NCI-H1048 (cell line): ENCODE results near the gene TAF7.
"Not testable (repeated sequence)": the region's sequence is repeated elsewhere in the genome, so short reads cannot be mapped to it uniquely, and the experiment has no call there.

Experiments
- DNase-seq: peaks from one replicate; lab custom pipeline; 2025; lab: John Stamatoyannopoulos, UW

TAF7 gene, protein sequence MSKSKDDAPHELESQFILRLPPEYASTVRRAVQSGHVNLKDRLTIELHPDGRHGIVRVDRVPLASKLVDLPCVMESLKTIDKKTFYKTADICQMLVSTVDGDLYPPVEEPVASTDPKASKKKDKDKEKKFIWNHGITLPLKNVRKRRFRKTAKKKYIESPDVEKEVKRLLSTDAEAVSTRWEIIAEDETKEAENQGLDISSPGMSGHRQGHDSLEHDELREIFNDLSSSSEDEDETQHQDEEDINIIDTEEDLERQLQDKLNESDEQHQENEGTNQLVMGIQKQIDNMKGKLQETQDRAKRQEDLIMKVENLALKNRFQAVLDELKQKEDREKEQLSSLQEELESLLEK

DNA sequence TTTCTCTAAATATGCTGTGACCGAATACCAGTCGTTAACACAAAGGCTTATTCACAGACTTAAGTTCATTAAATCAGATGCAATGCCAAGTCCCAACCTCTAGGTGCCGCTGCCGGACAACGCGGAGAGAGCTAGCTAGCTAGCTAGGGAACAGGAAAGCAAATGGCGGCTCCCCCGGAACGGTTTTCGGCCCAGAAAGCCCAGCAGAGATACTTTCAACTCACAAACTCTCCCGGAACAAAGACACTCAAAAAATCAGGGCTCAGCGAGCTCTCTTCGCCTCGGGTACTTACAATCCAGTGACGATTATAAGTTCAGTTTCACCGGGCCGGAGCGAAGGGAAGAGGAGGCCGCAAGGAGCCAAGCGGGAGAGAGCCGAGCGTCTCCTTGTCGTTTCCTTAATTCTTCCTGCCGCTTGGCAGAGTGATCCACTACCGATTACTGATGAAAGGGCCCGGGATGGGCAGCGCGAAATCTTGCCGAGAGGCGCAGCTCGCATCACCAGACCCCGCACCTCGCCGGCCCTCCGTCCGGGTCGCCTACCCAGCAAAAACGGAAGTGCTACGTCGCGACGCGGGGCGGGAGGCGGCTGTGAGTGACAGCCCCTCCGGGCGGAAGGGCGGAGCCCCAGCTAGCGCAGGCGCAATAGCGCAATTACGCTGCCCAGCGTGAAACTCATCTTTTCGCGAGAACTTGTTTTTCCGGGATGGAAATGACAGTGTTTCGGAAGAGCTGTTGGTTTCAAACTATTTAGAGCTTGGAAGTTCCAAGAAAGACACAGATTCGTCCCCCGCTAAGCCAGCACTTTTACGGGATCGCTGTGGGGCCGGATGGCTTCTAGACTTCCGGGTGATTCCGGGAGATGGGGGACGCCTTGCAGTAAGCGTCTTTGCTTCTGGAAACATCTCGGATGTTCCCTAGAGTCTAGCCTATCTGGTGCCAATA is at the start of gene TAF7:
TSS of gene TAF7 (minus strand) at position 560 of the 945 bp plus-strand sequence. CDS start 740 bp downstream, outside the sequence.
- DNase-seq: peak; percentile 92

DNA sequence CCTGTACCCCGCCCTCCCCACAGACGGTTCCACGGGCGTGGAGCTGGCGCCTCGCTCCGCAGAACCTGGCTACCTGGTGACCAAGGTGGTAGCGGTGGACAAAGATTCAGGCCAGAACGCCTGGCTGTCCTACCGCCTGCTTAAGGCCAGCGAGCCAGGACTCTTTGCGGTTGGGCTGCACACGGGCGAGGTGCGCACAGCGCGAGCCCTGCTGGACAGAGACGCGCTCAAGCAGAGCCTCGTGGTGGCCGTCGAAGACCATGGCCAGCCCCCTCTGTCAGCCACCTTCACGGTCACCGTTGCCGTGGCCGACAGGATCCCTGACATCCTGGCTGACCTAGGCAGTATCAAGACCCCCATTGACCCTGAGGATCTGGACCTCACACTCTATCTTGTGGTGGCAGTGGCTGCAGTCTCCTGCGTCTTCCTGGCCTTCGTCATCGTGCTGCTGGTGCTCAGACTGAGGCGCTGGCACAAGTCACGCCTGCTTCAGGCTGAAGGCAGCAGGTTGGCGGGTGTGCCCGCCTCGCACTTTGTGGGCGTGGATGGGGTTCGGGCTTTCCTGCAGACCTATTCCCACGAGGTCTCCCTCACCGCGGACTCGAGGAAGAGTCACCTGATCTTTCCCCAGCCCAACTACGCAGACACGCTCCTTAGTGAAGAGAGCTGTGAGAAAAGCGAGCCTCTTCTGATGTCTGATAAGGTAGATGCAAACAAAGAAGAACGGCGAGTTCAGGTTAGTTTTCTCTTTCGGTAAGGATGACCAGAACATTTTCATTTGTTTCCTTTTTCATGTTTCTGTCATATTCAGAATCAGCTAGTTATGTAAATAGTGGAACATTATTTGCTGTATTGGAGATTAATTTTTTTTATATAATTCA is 45.7 kb upstream of the TAF7 start:
- DNase-seq: no peak

DNA sequence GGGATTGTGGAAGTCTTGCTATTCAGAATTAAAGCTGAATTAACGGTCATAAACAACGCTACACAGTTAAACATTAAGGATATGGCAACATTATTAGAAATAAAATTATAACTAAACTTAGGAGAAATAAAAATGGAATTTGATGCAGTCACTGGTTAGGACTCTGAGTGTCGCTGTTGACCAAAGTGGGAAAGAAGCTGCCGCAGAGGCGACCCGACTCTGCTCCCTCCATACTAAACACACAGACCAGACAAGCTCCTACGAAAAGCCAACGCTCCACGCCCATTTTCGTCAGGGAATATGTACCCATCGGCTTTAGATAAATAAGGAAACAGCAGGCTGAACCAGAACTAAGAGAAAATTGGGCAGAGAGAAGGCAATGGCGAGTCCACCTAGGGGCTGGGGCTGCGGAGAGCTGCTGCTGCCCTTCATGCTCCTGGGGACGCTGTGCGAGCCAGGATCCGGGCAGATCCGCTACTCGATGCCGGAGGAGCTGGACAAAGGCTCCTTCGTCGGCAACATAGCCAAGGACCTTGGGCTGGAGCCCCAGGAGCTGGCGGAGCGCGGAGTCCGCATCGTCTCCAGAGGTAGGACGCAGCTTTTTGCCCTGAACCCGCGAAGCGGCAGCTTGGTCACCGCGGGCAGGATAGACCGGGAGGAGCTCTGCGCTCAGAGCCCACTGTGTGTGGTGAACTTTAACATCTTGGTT is 43.5 kb upstream of the TAF7 start, which contains the start of gene PCDHGA5:
TSS of gene PCDHGA5 (plus strand) at position 211 of the 709 bp plus-strand sequence. CDS start at position 380, 169 bp downstream.
- no peak for DNase-seq

DNA sequence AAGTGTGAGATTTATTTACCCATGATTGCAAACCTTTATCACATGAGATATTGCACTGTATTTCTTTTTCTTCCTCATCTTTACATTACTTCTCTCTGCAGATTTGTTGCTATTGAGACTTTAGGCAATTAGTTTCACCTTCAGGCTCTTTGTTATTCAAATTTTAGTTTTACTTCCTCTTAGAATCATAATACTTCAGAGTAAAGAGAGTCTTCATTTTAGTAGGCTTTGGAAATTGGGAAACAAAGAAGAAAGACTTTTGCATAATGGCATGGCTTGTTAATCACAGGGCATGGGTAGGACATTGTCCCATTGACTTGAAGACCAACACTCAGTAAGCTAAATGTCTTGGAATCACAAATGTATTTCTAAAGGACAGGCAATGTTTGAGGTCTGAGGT is 42.1 kb upstream of the TAF7 start:
- no peak for DNase-seq

DNA sequence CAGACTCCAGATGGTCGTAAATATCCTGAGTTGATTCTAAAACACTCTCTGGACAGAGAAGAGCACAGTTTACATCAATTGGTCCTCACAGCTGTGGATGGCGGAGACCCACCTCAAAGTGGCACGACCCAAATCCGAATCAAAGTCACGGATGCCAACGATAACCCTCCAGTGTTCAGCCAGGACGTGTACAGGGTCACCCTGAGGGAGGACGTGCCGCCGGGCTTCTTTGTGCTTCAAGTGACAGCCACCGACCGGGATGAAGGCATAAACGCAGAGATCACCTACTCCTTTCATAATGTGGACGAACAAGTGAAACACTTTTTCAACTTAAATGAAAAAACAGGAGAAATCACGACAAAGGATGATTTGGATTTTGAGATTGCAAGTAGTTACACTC is 40.1 kb upstream of the TAF7 start:
- no peak for DNase-seq

DNA sequence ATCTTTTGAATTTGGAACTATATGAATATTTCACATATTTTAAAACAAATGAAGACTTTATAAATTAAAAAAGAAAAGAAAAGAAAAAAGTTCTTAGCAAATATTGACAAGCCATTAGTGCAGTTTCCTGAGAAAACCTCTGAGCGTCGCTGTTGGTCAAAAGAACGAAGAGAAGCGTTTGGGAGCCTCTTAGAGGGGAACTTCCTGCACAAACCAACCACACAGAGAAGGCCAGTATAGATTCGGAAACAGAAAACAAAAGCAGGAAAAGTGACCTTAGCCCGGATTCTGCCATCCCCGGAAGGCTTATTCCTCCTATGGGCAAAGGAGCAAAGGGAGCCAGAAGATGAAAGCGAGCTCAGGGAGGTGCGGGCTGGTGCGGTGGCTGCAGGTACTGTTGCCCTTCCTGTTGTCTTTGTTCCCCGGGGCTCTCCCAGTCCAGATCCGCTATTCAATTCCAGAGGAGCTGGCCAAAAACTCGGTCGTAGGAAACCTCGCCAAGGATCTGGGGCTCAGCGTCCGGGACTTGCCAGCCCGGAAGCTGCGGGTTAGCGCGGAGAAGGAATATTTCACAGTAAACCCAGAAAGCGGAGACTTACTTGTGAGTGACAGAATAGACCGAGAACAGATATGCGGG is 39.3 kb upstream of the TAF7 start, which contains the start of gene PCDHGB2:
TSS of gene PCDHGB2 (plus strand) at position 205 of the 637 bp plus-strand sequence. CDS start at position 347, 142 bp downstream.
- DNase-seq: no peak

DNA sequence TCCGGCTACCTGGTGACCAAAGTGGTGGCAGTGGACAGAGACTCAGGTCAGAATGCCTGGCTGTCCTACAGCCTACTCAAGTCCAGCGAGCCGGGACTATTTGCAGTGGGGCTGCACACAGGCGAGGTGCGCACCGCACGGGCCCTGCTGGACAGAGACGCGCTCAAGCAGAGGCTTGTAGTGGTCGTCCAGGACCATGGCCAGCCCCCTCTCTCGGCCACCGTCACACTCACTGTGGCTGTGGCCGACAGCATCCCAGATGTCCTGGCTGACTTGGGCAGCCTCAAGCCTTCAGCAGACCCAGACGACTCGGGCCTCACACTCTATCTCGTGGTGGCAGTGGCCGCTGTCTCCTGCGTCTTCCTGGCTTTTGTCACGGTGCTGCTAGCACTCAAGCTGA is 36.4 kb upstream of the TAF7 start:
- DNase-seq: no peak

DNA sequence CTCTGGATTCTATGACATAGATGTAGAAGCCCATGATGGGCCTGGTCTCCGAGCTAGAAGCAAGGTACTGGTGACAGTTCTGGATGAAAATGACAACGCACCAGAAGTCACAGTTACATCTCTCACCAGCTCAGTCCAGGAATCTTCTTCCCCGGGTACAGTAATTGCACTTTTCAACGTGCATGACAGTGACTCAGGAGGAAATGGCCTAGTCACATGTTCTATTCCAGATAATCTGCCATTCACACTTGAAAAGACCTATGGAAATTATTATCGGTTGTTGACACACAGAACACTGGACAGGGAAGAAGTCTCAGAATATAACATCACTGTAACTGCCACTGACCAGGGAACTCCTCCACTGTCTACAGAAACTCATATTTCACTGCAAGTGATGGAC is 35.5 kb upstream of the TAF7 start:
- no peak for DNase-seq

DNA sequence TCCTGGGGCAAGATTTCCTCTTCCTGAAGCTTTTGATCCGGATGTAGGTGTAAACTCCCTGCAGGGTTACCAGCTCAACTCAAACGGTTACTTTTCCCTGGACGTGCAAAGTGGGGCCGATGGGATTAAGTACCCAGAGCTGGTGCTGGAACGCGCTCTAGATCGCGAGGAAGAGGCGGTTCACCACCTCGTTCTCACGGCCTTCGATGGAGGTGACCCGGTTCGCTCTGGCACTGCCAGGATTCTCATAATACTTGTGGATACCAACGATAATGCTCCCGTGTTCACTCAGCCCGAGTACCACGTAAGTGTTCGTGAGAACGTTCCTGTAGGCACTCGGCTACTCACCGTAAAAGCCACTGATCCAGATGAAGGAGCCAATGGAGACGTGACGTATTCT is 35.1 kb upstream of the TAF7 start:
- DNase-seq: no peak

DNA sequence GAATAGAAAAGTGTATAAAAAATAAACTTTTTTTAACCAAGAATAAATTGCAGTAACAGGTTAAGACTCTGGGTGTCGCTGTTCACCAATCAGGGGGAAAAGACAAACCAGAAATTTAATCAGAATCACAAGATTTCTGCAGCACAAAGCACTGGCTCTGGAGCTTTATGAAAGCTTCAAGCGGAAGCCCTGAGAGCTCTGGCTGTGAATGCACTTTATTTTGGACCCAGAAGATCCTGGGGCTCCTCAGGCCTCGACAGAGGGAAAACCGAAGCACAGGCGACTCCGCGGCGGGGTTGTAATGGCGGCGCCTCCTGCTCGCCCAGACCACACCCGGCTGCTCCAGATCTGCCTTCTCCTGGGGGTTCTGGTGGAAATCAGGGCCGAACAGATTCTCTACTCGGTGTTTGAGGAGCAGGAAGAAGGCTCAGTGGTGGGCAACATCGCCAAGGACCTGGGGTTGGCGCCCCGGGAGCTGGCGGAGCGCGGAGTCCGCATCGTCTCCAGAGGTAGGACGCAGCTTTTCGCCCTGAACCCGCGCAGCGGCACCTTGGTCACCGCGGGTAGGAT is 34.4 kb upstream of the TAF7 start, which contains the start of gene PCDHGA4:
TSS of gene PCDHGA4 (plus strand) at position 122 of the 570 bp plus-strand sequence. CDS start at position 209, 87 bp downstream.
- no peak for DNase-seq

DNA sequence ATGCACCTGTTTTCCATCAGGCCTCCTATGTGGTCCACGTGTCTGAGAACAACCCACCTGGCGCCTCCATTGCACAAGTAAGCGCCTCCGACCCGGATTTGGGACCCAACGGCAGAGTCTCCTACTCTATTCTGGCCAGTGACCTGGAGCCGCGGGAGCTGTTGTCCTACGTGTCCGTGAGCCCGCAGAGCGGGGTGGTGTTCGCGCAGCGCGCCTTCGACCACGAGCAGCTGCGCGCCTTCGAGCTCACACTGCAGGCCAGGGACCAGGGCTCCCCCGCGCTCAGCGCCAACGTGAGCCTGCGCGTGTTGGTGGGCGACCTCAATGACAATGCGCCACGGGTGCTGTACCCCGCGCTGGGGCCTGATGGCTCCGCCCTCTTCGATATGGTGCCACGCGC is 31.0 kb upstream of the TAF7 start:
- no peak for DNase-seq

DNA sequence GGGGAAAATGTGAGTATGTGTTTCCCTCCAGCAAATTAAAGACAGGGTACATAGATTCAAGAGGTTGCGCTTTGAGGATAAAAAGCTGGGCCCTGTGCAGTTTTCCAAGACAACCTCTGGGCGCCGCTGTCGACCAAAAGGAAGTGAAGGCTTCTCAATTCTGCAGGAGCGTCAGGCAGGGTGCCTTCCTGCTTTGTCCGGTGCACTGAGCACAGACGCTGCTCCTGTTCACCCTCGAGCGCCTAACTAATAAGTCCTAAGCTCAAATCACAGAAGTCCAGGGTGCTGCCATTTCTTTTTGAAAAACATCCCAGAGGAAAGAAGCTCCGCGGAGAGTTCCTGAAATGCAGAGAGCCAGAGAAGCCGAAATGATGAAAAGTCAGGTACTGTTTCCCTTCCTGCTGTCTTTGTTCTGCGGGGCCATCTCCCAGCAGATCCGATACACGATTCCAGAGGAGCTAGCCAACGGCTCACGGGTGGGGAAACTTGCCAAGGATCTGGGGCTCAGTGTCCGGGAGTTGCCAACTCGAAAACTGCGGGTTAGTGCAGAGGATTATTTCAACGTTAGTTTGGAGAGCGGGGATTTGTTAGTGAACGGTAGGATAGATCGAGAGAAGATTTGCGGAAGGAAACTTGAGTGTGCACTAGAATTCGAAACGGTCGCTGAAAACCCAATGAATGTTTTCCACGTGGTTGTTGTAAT is 29.5 kb upstream of the TAF7 start, which contains the start of gene PCDHGB1:
TSS of gene PCDHGB1 (plus strand) at position 183 of the 703 bp plus-strand sequence. CDS start at position 345, 162 bp downstream.
- DNase-seq: no peak

DNA sequence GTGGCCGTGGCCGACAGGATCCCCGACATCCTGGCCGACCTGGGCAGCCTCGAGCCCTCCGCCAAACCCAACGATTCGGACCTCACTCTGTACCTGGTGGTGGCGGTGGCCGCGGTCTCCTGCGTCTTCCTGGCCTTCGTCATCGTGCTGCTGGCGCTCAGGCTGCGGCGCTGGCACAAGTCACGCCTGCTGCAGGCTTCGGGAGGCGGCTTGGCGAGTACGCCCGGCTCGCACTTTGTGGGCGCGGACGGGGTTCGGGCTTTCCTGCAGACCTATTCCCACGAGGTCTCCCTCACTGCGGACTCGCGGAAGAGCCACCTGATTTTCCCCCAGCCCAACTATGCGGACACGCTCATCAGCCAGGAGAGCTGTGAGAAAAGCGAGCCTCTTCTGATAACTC is 25.4 kb upstream of the TAF7 start:
- DNase-seq: not testable (repeated sequence)

DNA sequence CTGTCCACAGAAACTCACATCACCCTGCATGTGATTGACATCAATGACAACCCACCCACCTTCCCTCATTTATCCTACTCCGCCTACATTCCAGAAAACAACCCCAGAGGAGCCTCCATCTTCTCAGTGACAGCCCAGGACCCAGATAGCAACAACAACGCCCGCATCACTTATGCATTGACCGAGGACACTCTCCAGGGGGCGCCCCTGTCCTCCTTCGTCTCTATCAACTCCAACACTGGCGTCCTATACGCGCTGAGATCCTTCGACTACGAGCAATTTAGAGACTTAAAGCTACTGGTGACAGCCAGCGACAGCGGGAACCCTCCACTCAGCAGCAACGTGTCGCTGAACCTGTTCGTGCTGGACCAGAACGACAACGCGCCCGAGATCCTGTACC is 24.7 kb upstream of the TAF7 start:
- DNase-seq: no peak

DNA sequence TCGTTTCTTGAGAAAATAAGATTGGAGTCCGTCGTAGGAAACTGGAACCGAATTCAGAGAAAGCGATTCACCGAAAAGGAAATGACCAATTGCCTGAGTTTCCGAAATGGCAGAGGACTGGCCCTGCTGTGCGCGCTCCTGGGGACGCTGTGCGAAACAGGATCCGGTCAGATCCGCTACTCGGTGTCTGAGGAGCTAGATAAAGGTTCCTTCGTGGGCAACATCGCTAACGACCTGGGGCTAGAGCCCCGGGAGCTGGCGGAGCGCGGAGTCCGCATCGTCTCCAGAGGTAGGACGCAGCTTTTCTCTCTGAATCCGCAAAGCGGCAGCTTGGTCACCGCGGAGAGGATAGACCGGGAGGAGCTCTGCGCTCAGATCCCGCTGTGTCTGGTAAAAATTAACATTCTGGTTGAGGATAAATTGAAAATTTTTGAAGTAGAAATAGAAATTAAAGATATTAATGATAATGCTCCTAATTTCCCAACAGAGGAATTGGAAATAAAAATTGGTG is 23.4 kb upstream of the TAF7 start:
- DNase-seq: no peak

DNA sequence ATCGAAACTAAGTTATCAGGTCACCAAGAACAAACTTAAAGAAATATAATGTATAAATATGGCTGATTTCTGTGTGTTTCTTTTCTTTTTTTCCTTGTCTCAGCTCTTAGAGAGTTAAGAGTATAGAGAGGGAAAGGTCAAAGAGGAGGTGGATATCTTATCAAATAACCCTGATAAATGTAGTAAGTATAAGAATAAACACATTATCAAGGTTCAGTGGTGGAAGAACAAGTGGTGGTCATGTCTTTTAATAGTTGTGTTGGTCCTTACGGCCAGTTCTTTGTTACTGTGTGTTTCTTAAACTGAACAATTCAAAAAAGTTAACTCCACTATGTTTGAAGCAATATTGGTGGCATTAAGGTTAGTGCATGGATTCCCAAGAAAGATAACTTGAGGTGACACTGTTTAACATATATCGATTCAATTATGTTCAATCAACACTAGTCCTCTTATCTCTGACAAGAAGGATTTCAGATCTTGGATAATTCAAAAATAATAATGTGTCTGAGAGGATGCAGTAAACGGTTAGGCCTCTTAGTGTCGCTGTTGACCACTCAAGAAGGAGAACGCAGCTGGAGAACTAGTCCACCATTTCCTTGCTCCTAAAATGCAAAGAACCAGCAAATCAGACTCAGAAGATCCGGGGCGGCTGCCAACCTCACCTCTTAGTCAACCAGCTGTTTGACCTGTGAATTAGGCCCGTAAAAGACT is 22.8 kb upstream of the TAF7 start, which contains the start of gene PCDHGA3:
TSS of gene PCDHGA3 (plus strand) at position 588 of the 711 bp plus-strand sequence. CDS start 205 bp downstream, outside the sequence.
- no peak for DNase-seq

DNA sequence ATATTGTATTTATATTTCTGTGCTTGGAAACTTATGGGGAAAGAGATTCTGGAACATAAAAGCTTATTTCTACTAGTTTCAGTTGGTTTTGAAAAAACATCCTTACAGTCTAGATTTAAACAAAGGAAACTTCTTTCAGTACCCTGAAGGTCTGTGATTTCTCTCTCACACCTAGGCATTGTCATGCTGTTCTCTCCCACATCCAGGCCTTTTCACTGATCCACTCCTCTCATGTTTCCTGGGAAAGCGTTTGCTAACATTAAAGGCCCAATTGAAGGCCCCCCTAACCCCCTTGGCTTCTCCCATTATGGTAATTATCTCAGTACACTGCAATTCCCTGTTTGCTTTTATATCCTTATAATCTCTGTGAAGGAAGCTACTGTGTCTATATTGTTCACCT is 22.2 kb upstream of the TAF7 start:
- DNase-seq: no peak

DNA sequence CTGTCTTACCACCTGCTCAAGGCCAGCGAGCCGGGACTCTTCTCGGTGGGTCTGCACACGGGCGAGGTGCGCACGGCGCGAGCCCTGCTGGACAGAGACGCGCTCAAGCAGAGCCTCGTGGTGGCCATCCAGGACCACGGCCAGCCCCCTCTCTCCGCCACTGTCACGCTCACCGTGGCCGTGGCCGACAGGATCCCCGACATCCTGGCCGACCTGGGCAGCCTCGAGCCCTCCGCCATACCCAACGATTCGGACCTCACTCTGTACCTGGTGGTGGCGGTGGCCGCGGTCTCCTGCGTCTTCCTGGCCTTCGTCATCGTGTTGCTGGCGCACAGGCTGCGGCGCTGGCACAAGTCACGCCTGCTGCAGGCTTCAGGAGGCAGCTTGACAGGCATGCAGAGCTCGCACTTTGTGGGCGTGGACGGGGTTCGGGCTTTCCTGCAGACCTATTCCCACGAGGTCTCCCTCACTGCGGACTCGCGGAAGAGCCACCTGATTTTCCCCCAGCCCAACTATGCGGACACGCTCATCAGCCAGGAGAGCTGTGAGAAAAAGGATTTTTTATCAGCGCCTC is 20.3 kb upstream of the TAF7 start:
- not testable (repeated sequence) for DNase-seq
